T47D (cell line): Measurements from ENCODE around the gene PARD3.

Experiments
- DNase-seq, 2 experiments: peaks; one replicate each; pipeline versions ENCODE4 v3.0.0 to v3.0.0-alpha.2; 2011 to 2012; ENCODE audit warnings: low read depth in 1 of 2, low spot score in 1 of 2
- JUND ChIP-seq: IDR thresholded peaks from 2 replicates; pipeline ENCODE4 v1.6.1; 2012; ENCODE audit warnings: low read depth
- in situ Hi-C: cut with HindIII; loops from 2 replicates; pipeline ENCODE4 v1.10.0; 2016; ENCODE audit warnings: low sequenced_read_pairs, low pct_unique_long_range_greater_than_20kb

The PARD3 gene

DNA sequence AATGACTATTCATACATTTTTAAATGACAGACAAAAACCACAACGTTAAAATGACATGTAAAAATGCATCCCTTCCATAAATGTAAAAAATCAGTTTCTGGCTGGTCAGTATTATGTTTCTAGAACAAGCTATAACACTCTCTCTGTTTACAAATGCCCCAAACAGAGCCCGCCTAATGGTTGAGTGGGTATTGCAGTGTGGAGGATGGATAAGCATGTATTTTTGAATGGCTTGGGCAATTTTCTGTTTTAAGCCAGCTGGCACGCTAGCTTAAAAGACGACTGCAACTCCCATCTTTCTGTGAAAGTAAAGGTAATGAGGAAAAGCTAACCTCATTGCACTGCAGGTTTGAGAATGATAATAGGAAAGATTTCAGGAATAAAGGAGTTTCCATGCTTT is 430.7 kb downstream of the PARD3 start:
- DNase-seq: no peak
- in situ Hi-C loops: no loop called here
- TF ChIP-seq JUND: no peak

DNA sequence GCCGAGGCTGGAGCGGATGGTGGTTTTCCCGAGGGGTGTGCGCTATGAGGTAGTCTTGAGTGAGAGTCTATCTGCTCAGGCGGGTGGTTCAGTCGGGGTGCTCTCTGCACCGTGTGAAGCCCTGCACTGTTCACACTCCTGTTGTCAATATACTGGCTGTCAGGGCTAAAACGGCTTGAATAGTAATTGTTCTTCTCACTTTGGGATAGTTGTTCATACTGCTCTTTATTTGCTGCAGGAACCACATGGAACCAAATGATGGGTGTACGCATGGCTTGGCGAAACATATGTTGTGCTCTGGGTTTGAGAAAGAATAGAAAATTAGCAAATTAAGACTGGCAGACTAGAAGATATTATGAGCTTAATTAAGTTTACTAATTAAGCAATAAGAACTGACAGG is 432.5 kb downstream of the PARD3 start:
- no peak for DNase-seq
- no peak for TF ChIP-seq JUND
- in situ Hi-C loops: no loop called here

DNA sequence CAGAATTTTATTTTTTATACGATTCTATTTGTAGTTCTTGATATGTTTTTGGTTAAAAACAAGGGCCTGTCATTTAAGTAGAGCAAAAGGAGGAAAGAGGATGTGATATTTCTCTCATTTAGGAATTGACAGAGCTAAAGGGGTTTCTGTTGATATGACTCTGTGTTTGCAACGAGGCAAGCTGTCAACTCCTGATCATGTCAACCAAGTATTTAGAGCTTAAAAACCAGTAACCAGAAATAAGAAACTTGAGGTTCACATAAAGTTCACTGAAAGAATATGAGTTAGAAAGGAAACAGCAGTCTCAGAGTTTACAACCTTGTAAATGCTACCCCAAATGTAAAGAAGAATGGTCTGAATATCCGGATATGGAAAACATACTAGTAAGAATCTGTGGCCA is 434.2 kb downstream of the PARD3 start:
- no peak for DNase-seq
- no peak for TF ChIP-seq JUND
- in situ Hi-C loops: no loop called here

DNA sequence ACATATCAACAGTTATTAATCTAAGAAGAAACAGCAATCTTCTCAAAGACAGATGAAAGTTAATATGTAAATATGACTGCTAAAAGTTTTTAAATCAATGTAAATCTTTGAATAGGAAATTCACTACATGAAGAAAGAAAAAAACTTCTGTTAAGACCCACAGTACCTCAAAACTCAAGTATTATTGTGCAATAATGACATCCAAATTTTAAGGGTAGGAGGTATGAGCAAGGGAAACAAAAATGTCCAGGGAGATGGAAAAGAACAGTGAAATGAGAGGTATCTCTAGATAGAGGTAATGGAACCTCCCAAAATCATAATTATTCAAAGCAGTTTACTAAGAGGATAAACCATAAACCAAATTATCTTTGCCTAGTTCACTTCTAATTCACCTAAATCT is 436.8 kb downstream of the PARD3 start:
- no peak for DNase-seq
- TF ChIP-seq JUND: no peak
- in situ Hi-C loops: no loop called here

DNA sequence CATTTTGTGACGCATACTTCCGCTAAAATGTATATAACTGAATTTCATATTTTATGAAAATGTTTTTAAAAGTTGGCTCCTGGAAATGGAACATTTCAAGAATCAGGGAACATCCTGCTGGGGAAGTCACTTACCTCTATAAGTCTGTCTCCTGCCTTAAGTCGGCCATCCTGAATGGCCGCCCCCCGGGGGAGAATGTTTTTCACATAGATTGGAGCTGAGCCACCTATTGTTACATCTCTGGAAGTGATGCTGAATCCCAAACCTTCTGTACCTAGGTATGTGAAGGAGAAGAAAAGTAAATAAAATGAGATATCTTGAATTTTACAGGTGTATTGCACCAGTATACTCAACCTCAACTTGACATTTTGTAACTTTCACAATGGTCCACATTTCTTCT is 437.3 kb downstream of the PARD3 start:
- TF ChIP-seq JUND: no peak
- in situ Hi-C loops: no loop called here
- no peak for DNase-seq

DNA sequence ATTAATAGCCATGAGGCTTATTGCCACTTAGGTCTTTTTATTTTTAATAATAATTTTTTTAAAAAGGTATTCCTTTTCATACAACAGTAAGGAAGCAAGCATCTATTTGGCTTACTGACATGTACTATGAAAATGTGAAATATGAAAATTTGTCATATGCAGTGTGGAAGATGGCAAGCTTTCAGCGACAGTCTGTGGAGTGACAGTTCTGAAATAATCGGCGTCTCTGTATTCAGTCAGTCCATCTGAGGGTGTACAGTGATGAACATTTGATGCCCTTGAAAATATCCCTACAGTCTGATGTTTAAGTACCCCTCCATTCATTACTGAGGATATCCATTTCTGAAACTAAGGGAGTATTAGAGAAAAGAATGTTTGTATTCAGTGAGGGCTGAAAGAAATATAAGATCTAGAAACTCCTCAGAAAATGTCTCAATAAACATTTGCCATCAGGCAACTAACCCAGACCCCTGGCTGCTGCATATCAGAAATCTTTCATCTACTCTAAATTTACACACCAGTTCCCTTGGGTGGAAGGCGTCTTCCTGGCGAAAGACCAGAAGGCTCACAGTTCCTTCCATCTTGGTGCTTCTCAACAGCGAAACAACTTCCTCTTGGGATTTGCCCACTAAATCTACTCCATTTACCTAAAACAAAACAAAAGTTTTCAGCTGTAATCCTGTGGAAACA is 440.6 kb downstream of the PARD3 start:
- no peak for TF ChIP-seq JUND
- DNase-seq: no peak
- in situ Hi-C loops: no loop called here

DNA sequence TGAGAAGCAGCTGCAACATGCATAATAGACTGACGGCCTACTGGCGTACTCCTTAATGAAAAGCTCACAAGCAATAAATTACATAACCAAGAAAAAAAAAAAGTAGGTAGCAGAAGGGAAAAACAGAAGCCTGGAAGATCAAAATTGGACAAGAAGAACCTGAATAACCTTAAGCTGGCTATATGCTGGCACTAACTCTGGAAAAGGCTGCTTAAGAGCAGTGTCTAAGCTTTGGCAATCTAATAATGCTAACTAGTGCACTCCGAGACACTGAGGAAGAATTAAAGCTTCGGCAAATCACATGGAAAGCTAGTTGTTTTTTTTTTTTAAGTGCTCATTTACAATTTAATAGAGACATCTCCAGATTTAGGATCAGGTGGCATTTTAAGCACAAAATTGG is 441.9 kb downstream of the PARD3 start:
- in situ Hi-C loops: no loop called here
- no peak for TF ChIP-seq JUND
- no peak for DNase-seq

DNA sequence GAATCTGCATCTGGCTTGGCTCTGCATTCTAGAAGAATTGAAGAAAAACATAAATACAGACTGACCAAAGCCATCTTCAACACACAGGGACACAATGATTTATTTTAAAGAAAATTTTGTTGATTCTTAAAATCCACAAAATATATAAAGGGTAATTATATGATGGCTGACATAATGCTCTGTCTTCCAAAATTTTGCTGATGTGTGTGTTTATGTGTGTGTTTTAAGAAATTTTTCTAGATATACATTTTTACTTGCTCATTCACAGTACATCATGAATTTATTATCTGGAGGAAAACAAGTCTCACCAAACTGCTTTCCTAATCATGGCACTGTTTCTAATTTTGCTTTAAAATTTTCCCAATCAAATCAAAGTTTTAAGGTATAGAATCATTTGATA is 442.6 kb downstream of the PARD3 start:
- in situ Hi-C loops: no loop called here
- DNase-seq: no peak
- TF ChIP-seq JUND: no peak

DNA sequence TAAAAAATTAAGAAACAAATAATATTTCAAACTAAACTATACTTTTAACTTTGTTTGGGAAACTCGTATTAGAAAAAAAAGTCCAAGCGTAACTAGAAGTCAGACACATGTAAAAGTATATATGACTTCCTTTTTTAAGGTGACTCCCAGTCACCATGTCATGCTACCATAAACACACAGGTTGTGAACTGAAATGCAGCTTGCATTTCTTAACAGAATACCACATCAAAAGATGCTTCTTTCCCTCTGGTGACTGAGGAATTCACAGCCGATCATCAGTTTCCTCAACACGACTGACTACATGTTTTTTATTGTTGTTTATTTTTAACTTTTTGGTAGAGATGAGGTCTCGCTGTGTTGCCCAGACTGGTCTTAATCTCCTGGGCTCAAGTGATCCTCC is 445.0 kb downstream of the PARD3 start:
- TF ChIP-seq JUND: no peak
- no peak for DNase-seq
- in situ Hi-C loops: no loop called here

DNA sequence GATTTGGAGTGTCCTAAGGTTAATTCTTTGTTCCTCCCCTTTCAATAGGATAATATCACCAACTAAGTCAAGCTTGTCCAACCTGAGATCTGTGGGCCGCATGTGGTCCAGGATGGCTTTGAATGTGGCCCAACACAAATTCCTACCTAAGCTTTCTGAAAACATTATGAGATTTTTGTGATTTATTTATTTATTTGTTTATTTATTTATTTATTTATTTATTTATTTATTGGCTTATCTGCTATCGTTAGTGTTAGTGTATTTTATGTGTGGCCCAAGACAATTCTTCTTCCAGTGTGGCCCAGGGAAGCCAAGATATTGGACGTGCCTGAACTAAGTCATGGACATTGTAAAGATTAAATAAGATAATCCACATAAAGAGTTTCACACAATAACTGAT is 446.0 kb downstream of the PARD3 start:
- no peak for DNase-seq
- in situ Hi-C loops: no loop called here
- TF ChIP-seq JUND: no peak

DNA sequence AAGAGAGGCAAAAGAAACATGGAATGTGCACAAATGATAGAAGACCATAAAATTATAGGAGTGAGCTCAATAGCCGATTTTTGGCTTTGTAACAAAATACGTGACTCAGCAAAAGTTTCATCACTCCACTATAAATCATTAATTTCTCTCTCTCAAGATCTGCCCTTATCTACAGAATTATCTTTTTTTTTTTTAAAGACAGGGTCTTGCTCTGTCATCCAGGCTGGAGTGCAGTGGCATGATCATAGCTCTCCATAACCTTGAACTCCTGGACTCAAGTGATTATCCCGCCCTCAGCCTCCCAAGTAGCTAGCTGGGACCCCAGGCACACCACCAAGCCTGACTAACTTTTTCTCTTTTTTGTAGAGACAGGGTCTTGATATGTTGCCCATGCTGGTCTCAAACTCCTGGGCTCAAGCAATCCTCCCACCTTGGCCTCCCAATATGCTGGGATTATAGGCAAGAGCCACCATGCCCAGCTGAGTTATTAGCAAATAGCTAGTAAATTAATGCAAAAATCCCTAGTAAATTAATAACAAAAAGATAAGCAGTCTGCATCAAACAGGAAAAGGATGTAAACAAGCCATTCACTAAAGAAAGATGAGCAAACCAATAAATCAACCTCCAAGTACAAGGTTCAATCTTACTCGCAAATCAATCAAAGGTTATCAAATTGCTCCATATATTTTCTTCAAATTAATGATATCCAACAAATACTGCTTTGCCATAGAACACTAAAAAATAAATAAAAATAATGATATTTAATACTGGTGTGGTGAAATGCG is 450.7 kb downstream of the PARD3 start:
- in situ Hi-C loops: no loop called here
- no peak for DNase-seq
- TF ChIP-seq JUND: no peak

DNA sequence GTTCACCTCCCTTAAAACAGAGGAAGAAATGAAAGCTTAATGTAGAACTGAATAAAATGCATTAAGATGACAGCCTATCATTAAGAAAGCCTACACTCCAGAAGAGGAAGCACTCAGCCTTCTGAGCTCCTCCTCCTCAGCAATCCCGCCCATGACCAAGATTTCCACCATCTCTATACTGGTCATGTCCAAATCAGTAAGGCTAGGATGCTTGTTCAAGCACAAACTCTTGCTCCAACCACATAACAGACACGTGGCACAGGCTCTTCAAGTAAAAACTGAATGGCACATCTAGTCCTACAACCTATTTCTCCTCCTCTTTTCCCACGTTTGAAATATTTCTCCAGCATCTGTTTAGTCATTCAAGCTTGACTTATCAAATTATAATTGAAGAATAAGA is 454.1 kb downstream of the PARD3 start:
- DNase-seq: no peak
- in situ Hi-C loops: no loop called here
- no peak for TF ChIP-seq JUND

DNA sequence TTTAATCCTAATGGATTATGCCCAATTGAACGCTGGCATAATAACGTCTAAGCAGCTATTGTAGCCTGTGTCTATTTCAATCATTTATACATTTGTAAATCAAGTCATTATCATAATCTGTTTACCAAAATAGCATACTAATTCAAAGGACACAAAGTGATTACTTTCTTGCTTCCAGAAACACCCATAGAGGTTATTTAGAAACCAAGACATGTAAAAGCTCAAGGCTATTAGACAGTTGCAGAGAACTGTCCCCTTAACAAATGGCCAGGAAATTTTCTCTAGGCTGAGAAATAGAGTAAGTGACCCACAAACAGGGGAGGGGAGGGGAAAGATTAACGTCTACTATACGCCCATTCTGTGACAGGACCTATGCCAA is 455.7 kb downstream of the PARD3 start:
- in situ Hi-C loops: no loop called here
- no peak for DNase-seq
- TF ChIP-seq JUND: no peak
